Mucosa of gallbladder (tissue), 1 donor: ENCODE measurements around the gene MIGA2. TPM values are rescaled to one million over a fixed set of nuclear protein-coding genes. Genes with fewer than 3 reads are reported as not detected.

Source experiments
- DNase-seq: peaks from one replicate; pipeline ENCODE4 v3.0.0-alpha.2; 2020; ENCODE audit warnings: low spot score
- total RNA-seq: library from RNA; stranded (reverse); gene quantifications from one replicate; pipeline ENCODE4 v1.2.1, GENCODE V29; 2021
- donor health status: DM: no; HTN: no; CAD: no.

MIGA2 gene
- total RNA-seq, 1 donor from 2014 or later, result 67.3 TPM

GRCh38 chr9:129010267-129010975, 26.0 kb upstream of the MIGA2 start:
- DNase-seq, result no peak

GRCh38 chr9:129011170-129011569, 25.3 kb upstream of the MIGA2 start:
- no peak for DNase-seq

GRCh38 chr9:129011761-129012181, 24.7 kb upstream of the MIGA2 start:
- DNase-seq, result no peak

GRCh38 chr9:129012343-129012742, 24.1 kb upstream of the MIGA2 start:
- no peak for DNase-seq

GRCh38 chr9:129012893-129013448, 23.5 kb upstream of the MIGA2 start:
- no peak for DNase-seq

GRCh38 chr9:129013674-129014073, 22.8 kb upstream of the MIGA2 start:
- no peak for DNase-seq

- DNase-seq, result no peak
Measured at GRCh38 chr9:129014124-129014523, 22.3 kb upstream of the MIGA2 start.

GRCh38 chr9:129014608-129015007, 21.8 kb upstream of the MIGA2 start:
- no peak for DNase-seq

GRCh38 chr9:129021091-129021490, 15.3 kb upstream of the MIGA2 start:
- no peak for DNase-seq

GRCh38 chr9:129022037-129022436, 14.4 kb upstream of the MIGA2 start:
- DNase-seq, result no peak

- peak; percentile 21 for DNase-seq
Measured at GRCh38 chr9:129023036-129023907, 13.2 kb upstream of the MIGA2 start.

GRCh38 chr9:129023908-129024233, 12.6 kb upstream of the MIGA2 start:
- DNase-seq, result no peak

- peak; percentile 36 for DNase-seq
Measured at GRCh38 chr9:129026442-129027223, 9.8 kb upstream of the MIGA2 start.

- no peak for DNase-seq
Measured at GRCh38 chr9:129027224-129027684, 9.2 kb upstream of the MIGA2 start.

- peak; percentile 16 for DNase-seq
Measured at GRCh38 chr9:129027685-129028191, 8.7 kb upstream of the MIGA2 start.

- DNase-seq, result peak; percentile 95
Measured at GRCh38 chr9:129028192-129028966, 8.0 kb upstream of the MIGA2 start, which contains the start of gene SH3GLB2. Gene SH3GLB2 (minus strand): TSS chr9:129028331. CDS start chr9:129028154, 177 bp downstream.

GRCh38 chr9:129030191-129030590, 6.2 kb upstream of the MIGA2 start:
- no peak for DNase-seq

GRCh38 chr9:129031514-129031913, 4.9 kb upstream of the MIGA2 start:
- DNase-seq, result no peak

GRCh38 chr9:129032541-129033159, 3.8 kb upstream of the MIGA2 start:
- no peak for DNase-seq

- DNase-seq, result no peak
Measured at GRCh38 chr9:129033216-129033615, 3.2 kb upstream of the MIGA2 start.
